Measurements from ENCODE around the gene TWIST2.

TWIST2 gene

GRCh38 chr2:238955648-238956531 lies 108.0 kb downstream of the TWIST2 start:
- DNase-seq (ENCODE audit: low read depth) = no peak

- no peak for DNase-seq (ENCODE audit: low read depth)
Observed at GRCh38 chr2:238956676-238957075, 108.8 kb downstream of the TWIST2 start.

Measured in activated T-helper 1 cell treated with Interleukin-2 at 50 U/mL for 16 hours (primary cell).